CD14-positive monocyte (primary cell): ENCODE data around the gene TMEM222. TPM values are rescaled to one million over a fixed set of nuclear protein-coding genes. Genes with fewer than 3 reads are reported as not detected.

Experiments used
- DNase-seq, 3 donors: peaks; one replicate each; pipeline ENCODE4 v3.0.0-alpha.2; 2011 to 2022
- H2AFZ ChIP-seq: 2 replicates; pipeline ENCODE4 v1.6.0; 2012; ENCODE audit warnings: mild to moderate bottlenecking, low read depth, low read length, inconsistent platforms; ENCODE audit not compliant: insufficient read depth, poor library complexity, severe bottlenecking
- H3K27ac ChIP-seq, 2 donors: 1 replicate in 1 of 2; 2 replicates in 1 of 2; pipeline ENCODE4 v1.5.1; 2012 to 2013; ENCODE audit warnings: low read length in 2 of 2, control low read depth in 1 of 2, inconsistent platforms in 1 of 2, low read depth in 1 of 2, mild to moderate bottlenecking in 1 of 2
- H3K27me3 ChIP-seq, 2 donors: one replicate each; pipeline versions ENCODE4 v1.6.0 to v1.6.1; 2011 to 2013; ENCODE audit warnings: low read length in 2 of 2; ENCODE audit not compliant: control insufficient read depth in 2 of 2, insufficient read depth in 2 of 2
- H3K36me3 ChIP-seq, 2 donors: replicated peaks in 1 of 2; 1 replicate in 1 of 2; 2 replicates in 1 of 2; pipeline versions ENCODE4 v1.5.1 to v1.6.1; 2012 to 2013; ENCODE audit warnings: low read length in 2 of 2, control low read depth in 1 of 2, inconsistent platforms in 1 of 2, mild to moderate bottlenecking in 1 of 2; ENCODE audit not compliant: insufficient read depth in 2 of 2, control insufficient read depth in 1 of 2
- H3K4me1 ChIP-seq, 2 donors: 1 replicate in 1 of 2; 2 replicates in 1 of 2; pipeline versions ENCODE4 v1.5.1 to v1.6.1; 2012 to 2013; ENCODE audit warnings: low read length in 2 of 2, control low read depth in 1 of 2, inconsistent platforms in 1 of 2, mild to moderate bottlenecking in 1 of 2, moderate library complexity in 1 of 2; ENCODE audit not compliant: insufficient read depth in 2 of 2, control insufficient read depth in 1 of 2
- H3K4me2 ChIP-seq: replicated peaks from 2 replicates; pipeline ENCODE3; 2012; ENCODE audit warnings: low read length, moderate library complexity, mild to moderate bottlenecking; ENCODE audit not compliant: poor library complexity, severe bottlenecking; ENCODE audit errors: extremely low read depth
- H3K4me3 ChIP-seq, 3 experiments: fragments of 200-600 bp in 1 of 3; sonication (generic) in 1 of 3; replicated peaks in 1 of 3; 1 replicate in 2 of 3; 2 replicates in 1 of 3; pipeline ENCODE4 v1.5.1; 2011 to 2013; ENCODE audit warnings: low read length in 3 of 3, mild to moderate bottlenecking in 3 of 3, control low read depth in 2 of 3, low read depth in 2 of 3, inconsistent platforms in 1 of 3, moderate library complexity in 1 of 3
- H3K79me2 ChIP-seq: 2 replicates; pipeline ENCODE4 v1.6.0; 2012; ENCODE audit warnings: mild to moderate bottlenecking, control low read depth, inconsistent platforms, low read length, moderate library complexity; ENCODE audit not compliant: insufficient read depth
- H3K9ac ChIP-seq: 2 replicates; pipeline ENCODE4 v1.6.0; 2017; ENCODE audit warnings: low read length, mild to moderate bottlenecking; ENCODE audit not compliant: insufficient read depth, poor library complexity, severe bottlenecking
- H3K9me3 ChIP-seq, 2 donors: replicated peaks in 1 of 2; 1 replicate in 1 of 2; 2 replicates in 1 of 2; pipeline versions ENCODE4 v1.5.1 to v1.6.1; 2012 to 2013; ENCODE audit warnings: low read length in 2 of 2, control low read depth in 1 of 2; ENCODE audit not compliant: control insufficient read depth in 1 of 2, insufficient read depth in 1 of 2
- H4K20me1 ChIP-seq: 2 replicates; pipeline ENCODE4 v1.6.0; 2012; ENCODE audit warnings: mild to moderate bottlenecking, low read length, control low read depth, moderate library complexity; ENCODE audit not compliant: insufficient read depth
- H3K27ac Mint-ChIP-seq, 7 donors: one replicate each; pipeline ENCODE4 v1.8.0; 2020; ENCODE audit warnings: mild to moderate bottlenecking in 7 of 7, mixed read lengths in 7 of 7, moderate library complexity in 6 of 7, inconsistent platforms in 2 of 7
- H3K27me3 Mint-ChIP-seq, 3 donors: one replicate each; pipeline ENCODE4 v1.8.0; 2021 to 2022; ENCODE audit warnings: low read depth in 3 of 3, mild to moderate bottlenecking in 3 of 3, mixed read lengths in 3 of 3, moderate library complexity in 3 of 3, inconsistent platforms in 1 of 3
- H3K36me3 Mint-ChIP-seq, 2 donors: one replicate each; pipeline ENCODE4 v1.8.0; 2020; ENCODE audit warnings: mixed read lengths in 2 of 2, inconsistent platforms in 1 of 2, mild to moderate bottlenecking in 1 of 2
- H3K4me1 Mint-ChIP-seq: one replicate; pipeline ENCODE4 v1.8.0; 2020; ENCODE audit warnings: mild to moderate bottlenecking, mixed read lengths
- H3K4me3 Mint-ChIP-seq, 2 donors: one replicate each; pipeline ENCODE4 v1.8.0; 2020; ENCODE audit warnings: mild to moderate bottlenecking in 2 of 2, mixed read lengths in 2 of 2, moderate library complexity in 1 of 2
- H3K9me3 Mint-ChIP-seq, 7 donors: one replicate each; pipeline ENCODE4 v1.8.0; 2020 to 2022; ENCODE audit warnings: mixed read lengths in 7 of 7, mild to moderate bottlenecking in 6 of 7, moderate library complexity in 6 of 7, inconsistent platforms in 2 of 7
- whole genome bisulfite sequencing: methylation state at CpG from one replicate; pipeline ENCODE4 v1.1.5; 2013; ENCODE audit warnings: missing lambda C conversion rate; ENCODE audit not compliant: insufficient coverage; 5-methylcytosine and 5-hydroxymethylcytosine counted together
- intact Hi-C, 2 donors: fragments of 100-400 bp; cut with micrococcal nuclease; formaldehyde crosslinking; loops; one replicate each; pipeline versions ENCODE4 v1.15.0 to v1.15.1; 2023
- polyA plus RNA-seq, 3 donors: library from polyadenylated mRNA; depleted of rRNA in 1 of 3; unstranded in 2 of 3; stranded (reverse) in 1 of 3; fragments of 300-500 nt in 2 of 3; fragments of >200 nt in 1 of 3; fragmentation: Illumina TruSeq in 2 of 3; gene quantifications; 1 replicate in 2 of 3; 2 replicates in 1 of 3; pipeline ENCODE4 v1.2.3, GENCODE V29; 2012 to 2021
- TF ChIP-seq, protein P1 (sequence below): fragments of 200-600 bp; IDR thresholded peaks from one replicate; pipeline ENCODE4 v1.8.0; 2022; ENCODE audit warnings: antibody characterized with exemption, mild to moderate bottlenecking

The TMEM222 gene
- polyA plus RNA-seq, 3 donors = 23.2 to 29.0 (median 24.6) TPM

DNA sequence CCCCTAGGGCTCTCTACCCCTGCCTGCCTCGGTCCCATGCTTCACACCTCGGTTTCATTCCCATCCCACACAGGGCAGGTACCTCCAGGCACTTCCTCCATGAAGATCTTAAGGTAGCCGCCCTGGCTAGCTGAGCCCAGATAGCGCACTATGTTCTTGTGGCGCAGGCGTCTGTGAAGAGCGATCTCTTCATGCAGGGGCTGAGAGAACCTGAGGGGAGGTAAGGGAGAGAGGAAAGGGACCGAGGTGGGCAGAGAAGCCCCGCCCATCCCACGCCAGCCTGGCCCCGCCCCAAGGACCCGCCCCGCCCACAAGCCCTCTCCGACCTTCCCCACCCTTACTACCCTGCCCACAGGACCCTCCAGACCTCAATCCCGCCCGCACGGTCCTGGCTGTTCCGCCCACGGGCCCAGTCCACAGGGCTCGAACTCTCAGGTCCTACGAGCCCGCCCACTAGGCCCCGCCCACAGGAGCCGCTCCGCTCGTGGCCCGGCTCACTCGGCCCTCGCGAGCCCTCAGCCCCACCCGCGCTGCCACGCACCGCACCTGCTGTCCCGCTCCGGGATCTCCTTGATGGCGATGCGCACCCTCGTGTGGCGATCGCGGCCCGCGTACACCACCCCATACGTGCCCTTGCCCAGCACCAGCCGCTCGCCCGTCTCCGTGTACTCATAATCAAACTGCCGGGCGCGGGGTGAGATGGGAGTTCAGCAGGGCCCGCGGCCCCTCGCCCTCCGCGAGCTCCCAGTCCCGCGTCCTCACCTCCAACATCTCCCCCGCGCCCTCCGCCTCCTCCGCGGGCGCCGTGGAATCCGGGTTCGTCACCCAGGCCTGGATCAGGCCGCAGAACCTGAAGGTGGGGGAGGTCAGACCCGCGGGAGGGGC is 38.4 kb downstream of the TMEM222 start:
- no peaks in the 10 kb centered on the region for H3K9me3 ChIP-seq
- intact Hi-C loops = no loop called here
- peaks cover 40% of the 10 kb centered on the region for H3K4me1 Mint-ChIP-seq
- H3K27me3 ChIP-seq = peaks cover 0 to 20% of the 10 kb centered on the region in 2 donors
- no peak overlapping the region for H3K27ac ChIP-seq
- H3K4me1 ChIP-seq = peaks cover 29 to 43% of the 10 kb centered on the region in 2 donors
- H3K27me3 Mint-ChIP-seq = peaks cover 16 to 35% (median 32%) of the 10 kb centered on the region in 3 donors
- DNase-seq = peak in 1 of 3 donors; percentile 27
- H3K4me3 Mint-ChIP-seq = peak overlapping the region; percentile 74 to 91
- peak overlapping the region; percentile 24 to 76 (median 28) for H3K4me3 ChIP-seq
- TF ChIP-seq, protein P1, sequence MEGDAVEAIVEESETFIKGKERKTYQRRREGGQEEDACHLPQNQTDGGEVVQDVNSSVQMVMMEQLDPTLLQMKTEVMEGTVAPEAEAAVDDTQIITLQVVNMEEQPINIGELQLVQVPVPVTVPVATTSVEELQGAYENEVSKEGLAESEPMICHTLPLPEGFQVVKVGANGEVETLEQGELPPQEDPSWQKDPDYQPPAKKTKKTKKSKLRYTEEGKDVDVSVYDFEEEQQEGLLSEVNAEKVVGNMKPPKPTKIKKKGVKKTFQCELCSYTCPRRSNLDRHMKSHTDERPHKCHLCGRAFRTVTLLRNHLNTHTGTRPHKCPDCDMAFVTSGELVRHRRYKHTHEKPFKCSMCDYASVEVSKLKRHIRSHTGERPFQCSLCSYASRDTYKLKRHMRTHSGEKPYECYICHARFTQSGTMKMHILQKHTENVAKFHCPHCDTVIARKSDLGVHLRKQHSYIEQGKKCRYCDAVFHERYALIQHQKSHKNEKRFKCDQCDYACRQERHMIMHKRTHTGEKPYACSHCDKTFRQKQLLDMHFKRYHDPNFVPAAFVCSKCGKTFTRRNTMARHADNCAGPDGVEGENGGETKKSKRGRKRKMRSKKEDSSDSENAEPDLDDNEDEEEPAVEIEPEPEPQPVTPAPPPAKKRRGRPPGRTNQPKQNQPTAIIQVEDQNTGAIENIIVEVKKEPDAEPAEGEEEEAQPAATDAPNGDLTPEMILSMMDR = no peak
- no peaks in the 10 kb centered on the region for H3K79me2 ChIP-seq
- peak overlapping the region; percentile 78 for H2AFZ ChIP-seq
- H3K36me3 ChIP-seq = peaks cover 3 to 34% of the 10 kb centered on the region in 2 donors
- peak overlapping the region; percentile 40 for H3K9ac ChIP-seq
- 5% methylated on average over 45 of the region's 71 CpGs for WGBS
- peaks cover 0 to 2% (median 0%) of the 10 kb centered on the region in 7 donors for H3K9me3 Mint-ChIP-seq
- peak overlapping the region in 1 of 7 donors; percentile 25 for H3K27ac Mint-ChIP-seq
- H4K20me1 ChIP-seq = peaks cover 20% of the 10 kb centered on the region
- peak overlapping the region; percentile 79 for H3K4me2 ChIP-seq
- peaks cover 28 to 76% of the 10 kb centered on the region in 2 donors for H3K36me3 Mint-ChIP-seq

DNA sequence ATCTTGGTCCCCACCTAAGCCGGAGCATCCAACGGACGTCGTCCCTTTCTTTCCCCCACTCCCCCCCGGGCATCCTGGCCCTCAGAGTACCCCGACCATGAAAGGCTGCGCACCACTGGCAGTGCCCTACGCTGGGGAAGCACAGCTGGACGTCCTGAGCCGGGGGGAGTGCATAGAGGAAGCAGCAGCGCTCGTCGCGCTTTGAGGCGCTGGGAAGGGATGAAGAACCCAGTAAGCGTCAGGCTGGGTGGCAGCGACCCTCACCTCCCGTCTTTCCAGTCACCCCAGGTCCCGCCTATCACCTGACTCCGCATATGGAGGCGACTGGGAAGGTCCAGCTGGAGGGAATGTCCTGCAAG is 39.1 kb downstream of the TMEM222 start:
- H3K27ac Mint-ChIP-seq = no peak overlapping the region
- H3K79me2 ChIP-seq = no peaks in the 10 kb centered on the region
- H3K27ac ChIP-seq = no peak overlapping the region
- peaks cover 20% of the 10 kb centered on the region for H4K20me1 ChIP-seq
- H3K4me1 ChIP-seq = peaks cover 34 to 50% of the 10 kb centered on the region in 2 donors
- H3K27me3 ChIP-seq = peaks cover 0 to 20% of the 10 kb centered on the region in 2 donors
- H3K36me3 Mint-ChIP-seq = peaks cover 22 to 70% of the 10 kb centered on the region in 2 donors
- TF ChIP-seq, protein P1 = no peak
- H3K27me3 Mint-ChIP-seq = peaks cover 16 to 35% (median 32%) of the 10 kb centered on the region in 3 donors
- peaks cover 45% of the 10 kb centered on the region for H3K4me1 Mint-ChIP-seq
- H2AFZ ChIP-seq = peak overlapping the region; percentile 78
- peaks cover 0 to 28% of the 10 kb centered on the region in 2 donors for H3K36me3 ChIP-seq
- H3K4me3 Mint-ChIP-seq = peak overlapping the region; percentile 74 to 91
- H3K9me3 ChIP-seq = no peaks in the 10 kb centered on the region
- peak overlapping the region in 2 of 3 experiments; percentile 28 to 76 for H3K4me3 ChIP-seq
- peaks cover 0 to 2% (median 0%) of the 10 kb centered on the region in 7 donors for H3K9me3 Mint-ChIP-seq
- peak overlapping the region; percentile 40 for H3K9ac ChIP-seq
- intact Hi-C loops = no loop called here
- 67% methylated on average over 16 of the region's 21 CpGs for WGBS
- H3K4me2 ChIP-seq = peak overlapping the region; percentile 79
- DNase-seq = no peak
